Mammary epithelial cell (primary cell): ENCODE measurements around the gene PTPN7.

ENCODE experiments used
- CTCF ChIP-seq, 2 donors: IDR thresholded peaks in 1 of 2; conservative IDR thresholded peaks in 1 of 2; 2 replicates each; pipeline ENCODE4 v1.5.1; 2011 to 2012; ENCODE audit warnings: inconsistent platforms in 2 of 2, low read length in 2 of 2, mild to moderate bottlenecking in 2 of 2, control low read depth in 1 of 2, low read depth in 1 of 2; ENCODE audit not compliant: insufficient read depth in 1 of 2; ENCODE audit errors: extremely low read depth in 1 of 2
- EZH2 ChIP-seq: IDR thresholded peaks from 2 replicates; pipeline ENCODE4 v1.6.1; 2012; ENCODE audit warnings: low read length, inconsistent platforms, borderline replicate concordance

DNA sequence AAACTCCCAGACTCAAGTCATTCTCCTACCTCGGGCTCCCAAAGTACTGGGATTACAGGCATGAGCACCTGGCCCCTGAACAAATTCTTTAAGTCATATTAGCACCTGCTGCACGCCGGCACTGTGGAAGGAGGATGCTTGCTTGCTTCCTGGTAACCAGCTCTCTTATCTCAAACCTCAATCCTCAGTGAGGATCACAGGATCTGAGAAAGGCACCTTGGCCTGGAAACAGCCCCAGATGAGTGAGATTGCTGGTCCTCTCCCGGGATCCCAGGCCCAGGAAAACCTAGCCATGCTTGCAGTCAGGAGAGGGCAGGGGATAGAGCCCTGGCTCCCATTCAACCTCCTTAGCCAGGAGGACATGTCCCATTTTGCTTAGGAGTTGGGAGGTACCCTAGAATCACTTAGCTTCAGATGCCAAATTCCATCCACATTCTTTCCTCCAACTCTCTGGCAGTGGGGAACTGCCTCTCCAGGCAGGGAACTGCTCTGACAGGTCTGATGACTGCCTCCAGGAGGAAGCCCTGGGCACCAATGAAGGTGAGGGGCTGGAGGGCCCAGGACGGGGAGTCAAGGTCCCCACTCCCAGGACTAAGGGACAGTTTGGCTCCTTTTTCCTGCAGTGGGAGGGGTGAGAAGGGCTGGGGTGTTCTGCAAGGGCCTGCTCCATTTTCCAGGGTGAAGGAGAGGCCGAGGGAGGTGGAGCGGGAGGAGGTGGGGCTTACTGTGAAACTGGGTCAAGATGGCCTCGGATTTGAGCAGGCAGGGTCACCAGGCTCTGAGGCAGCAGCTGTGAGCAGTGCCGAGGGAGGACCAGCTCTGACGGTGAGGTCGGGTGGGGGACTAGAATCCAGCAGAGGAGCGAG is 28.2 kb downstream of the PTPN7 start:
- no peak for TF ChIP-seq CTCF (conservative IDR thresholded peaks at IDR 0.05 in 1 of 2, IDR thresholded peaks at IDR 0.05 in 1 of 2; ENCODE audit: extremely low read depth in 1 of 2, insufficient read depth in 1 of 2, low read depth in 1 of 2, low read length in 2 of 2)
- no peak for TF ChIP-seq EZH2
